Transverse colon (tissue), 4 donors: ENCODE measurements around the gene SLITRK1.

ENCODE experiments used
- CTCF ChIP-seq, 5 experiments: fragments of 200-600 bp in 3 of 5; fragments of 450-650 bp in 2 of 5; sonication (generic) in 3 of 5; IDR thresholded peaks; 1 replicate in 2 of 5; 2 replicates in 3 of 5; pipeline ENCODE4 v1.5.1; 2016 to 2017; ENCODE audit warnings: antibody characterized with exemption in 5 of 5, inconsistent platforms in 3 of 5, mild to moderate bottlenecking in 2 of 5, moderate library complexity in 1 of 5
- EP300 ChIP-seq: sonication (generic); formaldehyde crosslinking; IDR thresholded peaks from one replicate; pipeline ENCODE4 v1.6.1; 2017; ENCODE audit warnings: antibody characterized with exemption, low read depth
- POLR2A ChIP-seq: fragments of 450-650 bp; IDR thresholded peaks from one replicate; pipeline ENCODE4 v1.6.1; 2016; ENCODE audit warnings: antibody characterized with exemption, mild to moderate bottlenecking, moderate library complexity
- POLR2AphosphoS5 ChIP-seq, 3 donors: sonication (generic); formaldehyde crosslinking; IDR thresholded peaks; one replicate each; pipeline ENCODE4 v1.6.1; 2016; ENCODE audit warnings: antibody characterized with exemption in 3 of 3

- no peak for TF ChIP-seq CTCF (IDR thresholded peaks at IDR 0.05)
- TF ChIP-seq POLR2A: no peak
- no peak for TF ChIP-seq POLR2AphosphoS5 (IDR thresholded peaks at IDR 0.05)
- no peak for TF ChIP-seq EP300
Measured at GRCh38 chr13:83845106-83845505, 37.2 kb downstream of the SLITRK1 start.
